Stimulated activated CD8-positive, alpha-beta memory T cell treated with anti-CD3 and anti-CD28 coated beads, Interleukin-15, amount 100 ng/mL, for 1 hour (primary cell): ENCODE data around the gene MITF.

Experiments
- DNase-seq: peaks from one replicate; pipeline ENCODE4 v3.0.0-alpha.2; 2020; ENCODE audit warnings: low read depth

The MITF gene

GRCh38 chr3:69838696-69839515 lies 99.6 kb downstream of the MITF start:
- no peak for DNase-seq

- no peak for DNase-seq
Observed at GRCh38 chr3:69842351-69842750, 103.1 kb downstream of the MITF start.

- DNase-seq = no peak
Observed at GRCh38 chr3:69842789-69843188, 103.5 kb downstream of the MITF start.

- DNase-seq = no peak
Observed at GRCh38 chr3:69844706-69845105, 105.4 kb downstream of the MITF start.

GRCh38 chr3:69847303-69847702 lies 108.0 kb downstream of the MITF start:
- no peak for DNase-seq

- no peak for DNase-seq
Observed at GRCh38 chr3:69848113-69848512, 108.8 kb downstream of the MITF start.

GRCh38 chr3:69850849-69851248 lies 111.6 kb downstream of the MITF start:
- DNase-seq = no peak

GRCh38 chr3:69853027-69853426 lies 113.8 kb downstream of the MITF start:
- DNase-seq = no peak

GRCh38 chr3:69855436-69856162 lies 116.3 kb downstream of the MITF start:
- DNase-seq = no peak

GRCh38 chr3:69856965-69857705 lies 117.9 kb downstream of the MITF start:
- DNase-seq = no peak

GRCh38 chr3:69861556-69861955 lies 122.3 kb downstream of the MITF start:
- DNase-seq = no peak

GRCh38 chr3:69864141-69864540 lies 124.9 kb downstream of the MITF start:
- DNase-seq = no peak

GRCh38 chr3:69864766-69865165 lies 125.5 kb downstream of the MITF start:
- DNase-seq = no peak

GRCh38 chr3:69865925-69866679 lies 126.8 kb downstream of the MITF start:
- no peak for DNase-seq

GRCh38 chr3:69866988-69867720 lies 127.9 kb downstream of the MITF start:
- no peak for DNase-seq

- DNase-seq = no peak
Observed at GRCh38 chr3:69867941-69868505, 128.8 kb downstream of the MITF start.

- no peak for DNase-seq
Observed at GRCh38 chr3:69868841-69869420, 129.7 kb downstream of the MITF start.

GRCh38 chr3:69869643-69870042 lies 130.4 kb downstream of the MITF start:
- no peak for DNase-seq

- DNase-seq = no peak
Observed at GRCh38 chr3:69871251-69871650, 132.0 kb downstream of the MITF start.

GRCh38 chr3:69871868-69872267 lies 132.6 kb downstream of the MITF start:
- DNase-seq = no peak
